Retinal pigment epithelial cell (primary cell): ENCODE results near the gene GRID1.
A peak's percentile ranks its signal among the peaks of the same experiment; 100 is the strongest.

Source experiments
- DNase-seq: peaks from one replicate; pipeline ENCODE4 v3.0.0-alpha.2; 2010; ENCODE audit warnings: low read depth
- H3K4me3 ChIP-seq: 2 replicates; pipeline ENCODE4 v1.5.1; 2011; ENCODE audit warnings: mild to moderate bottlenecking, low read length, control low read depth, moderate library complexity
- TF ChIP-seq, protein P1 (sequence below): conservative IDR thresholded peaks from 2 replicates; pipeline ENCODE4 v1.5.1; 2011; ENCODE audit warnings: low read depth, low read length, control low read depth, inconsistent platforms

The GRID1 gene

GRCh38 chr10:86387178-86387794 is 20.7 kb upstream of the GRID1 start:
- no peak overlapping the region for H3K4me3 ChIP-seq
- no peak for DNase-seq
- TF ChIP-seq, protein P1, sequence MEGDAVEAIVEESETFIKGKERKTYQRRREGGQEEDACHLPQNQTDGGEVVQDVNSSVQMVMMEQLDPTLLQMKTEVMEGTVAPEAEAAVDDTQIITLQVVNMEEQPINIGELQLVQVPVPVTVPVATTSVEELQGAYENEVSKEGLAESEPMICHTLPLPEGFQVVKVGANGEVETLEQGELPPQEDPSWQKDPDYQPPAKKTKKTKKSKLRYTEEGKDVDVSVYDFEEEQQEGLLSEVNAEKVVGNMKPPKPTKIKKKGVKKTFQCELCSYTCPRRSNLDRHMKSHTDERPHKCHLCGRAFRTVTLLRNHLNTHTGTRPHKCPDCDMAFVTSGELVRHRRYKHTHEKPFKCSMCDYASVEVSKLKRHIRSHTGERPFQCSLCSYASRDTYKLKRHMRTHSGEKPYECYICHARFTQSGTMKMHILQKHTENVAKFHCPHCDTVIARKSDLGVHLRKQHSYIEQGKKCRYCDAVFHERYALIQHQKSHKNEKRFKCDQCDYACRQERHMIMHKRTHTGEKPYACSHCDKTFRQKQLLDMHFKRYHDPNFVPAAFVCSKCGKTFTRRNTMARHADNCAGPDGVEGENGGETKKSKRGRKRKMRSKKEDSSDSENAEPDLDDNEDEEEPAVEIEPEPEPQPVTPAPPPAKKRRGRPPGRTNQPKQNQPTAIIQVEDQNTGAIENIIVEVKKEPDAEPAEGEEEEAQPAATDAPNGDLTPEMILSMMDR = peak; percentile 16

DNA sequence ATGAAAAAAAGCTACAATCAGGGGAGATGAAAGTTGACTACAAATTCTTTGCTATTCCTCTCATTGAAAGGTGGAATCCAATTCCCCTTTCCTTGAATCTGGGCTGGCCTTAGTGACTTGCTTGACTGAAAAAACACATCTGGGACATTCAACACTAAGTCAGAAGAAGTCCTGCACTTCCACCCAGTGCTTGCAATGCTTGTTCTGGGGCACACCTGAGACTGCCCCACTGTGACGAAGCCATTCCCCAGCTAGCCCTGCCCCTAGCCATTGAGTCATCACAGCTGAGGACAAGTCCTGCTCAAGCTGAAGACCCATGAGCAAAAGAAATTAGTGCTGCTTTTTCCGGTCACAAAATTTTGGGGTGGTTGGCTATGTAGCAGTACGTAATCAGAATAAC is 19.2 kb upstream of the GRID1 start:
- TF ChIP-seq, protein P1 = no peak
- no peak for DNase-seq
- H3K4me3 ChIP-seq = no peak overlapping the region

- H3K4me3 ChIP-seq = no peak overlapping the region
- TF ChIP-seq, protein P1 = no peak
- DNase-seq = no peak
These were observed 11.2 kb upstream of the GRID1 start for GRCh38 chr10:86377797-86378146.

GRCh38 chr10:86376852-86377796 is 10.5 kb upstream of the GRID1 start:
- peak overlapping the region; percentile 17 for H3K4me3 ChIP-seq
- TF ChIP-seq, protein P1 = peak; percentile 79
- DNase-seq = no peak

DNA sequence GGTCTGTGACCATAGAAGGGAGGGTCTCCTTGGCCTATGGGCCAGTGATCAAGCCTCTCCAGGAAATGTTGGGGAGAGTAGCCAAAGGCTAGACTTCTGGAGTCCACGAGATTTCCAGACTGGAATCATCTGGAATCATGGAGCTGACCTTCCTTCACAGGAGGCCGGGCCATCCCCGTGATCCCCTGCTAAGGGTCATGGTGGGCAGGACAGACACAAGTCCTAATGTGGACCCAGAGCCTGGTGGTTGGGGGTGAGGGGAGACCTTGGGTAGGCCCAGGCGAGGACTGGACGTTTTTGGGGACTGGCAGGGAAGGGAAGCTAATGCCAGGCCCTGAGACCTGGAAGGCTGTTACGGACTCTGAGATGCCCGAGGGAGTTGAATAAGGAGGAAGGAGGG is 9.8 kb upstream of the GRID1 start:
- TF ChIP-seq, protein P1 = no peak
- DNase-seq = no peak
- no peak overlapping the region for H3K4me3 ChIP-seq

GRCh38 chr10:86375204-86375603 is 8.6 kb upstream of the GRID1 start:
- DNase-seq = no peak
- TF ChIP-seq, protein P1 = no peak
- H3K4me3 ChIP-seq = no peak overlapping the region
